GM19193 (cell line): Measurements from ENCODE around the gene VPS26A.

Source experiments
- POLR2A ChIP-seq: IDR thresholded peaks from 4 replicates; pipeline ENCODE4 v1.6.1; 2011; ENCODE audit not compliant: insufficient read depth, insufficient read length; ENCODE audit errors: extremely low read depth

The VPS26A gene

GRCh38 chr10:69097729-69098128 lies 26.2 kb upstream of the VPS26A start:
- no peak for TF ChIP-seq POLR2A

GRCh38 chr10:69100136-69100872 lies 23.7 kb upstream of the VPS26A start:
- peak; percentile 24 for TF ChIP-seq POLR2A

- TF ChIP-seq POLR2A, result no peak
These were observed 22.4 kb upstream of the VPS26A start for GRCh38 chr10:69101451-69102095.

GRCh38 chr10:69102440-69102839 lies 21.5 kb upstream of the VPS26A start:
- TF ChIP-seq POLR2A, result no peak

GRCh38 chr10:69103784-69104183 lies 20.2 kb upstream of the VPS26A start:
- TF ChIP-seq POLR2A, result peak; percentile 29

- TF ChIP-seq POLR2A, result no peak
These were observed 18.8 kb upstream of the VPS26A start for GRCh38 chr10:69104994-69105790.

- TF ChIP-seq POLR2A, result no peak
These were observed 16.8 kb upstream of the VPS26A start for GRCh38 chr10:69107176-69107490.

GRCh38 chr10:69107699-69108098 lies 16.3 kb upstream of the VPS26A start:
- TF ChIP-seq POLR2A, result no peak

- no peak for TF ChIP-seq POLR2A
These were observed 4.1 kb upstream of the VPS26A start for GRCh38 chr10:69119896-69120295.

- no peak for TF ChIP-seq POLR2A
These were observed 652 bp upstream of the VPS26A start for GRCh38 chr10:69123306-69123746.

- TF ChIP-seq POLR2A, result no peak
These were observed 738 bp downstream of the VPS26A start for GRCh38 chr10:69124563-69125268.

- no peak for TF ChIP-seq POLR2A
These were observed 1.6 kb downstream of the VPS26A start for GRCh38 chr10:69125554-69125953.

GRCh38 chr10:69130251-69130650 lies 6.3 kb downstream of the VPS26A start:
- no peak for TF ChIP-seq POLR2A

GRCh38 chr10:69139961-69140360 lies 16.0 kb downstream of the VPS26A start:
- TF ChIP-seq POLR2A, result no peak

- no peak for TF ChIP-seq POLR2A
These were observed 17.3 kb downstream of the VPS26A start for GRCh38 chr10:69141304-69141703.

GRCh38 chr10:69142983-69143382 lies 19.0 kb downstream of the VPS26A start:
- TF ChIP-seq POLR2A, result no peak

- no peak for TF ChIP-seq POLR2A
These were observed 21.4 kb downstream of the VPS26A start for GRCh38 chr10:69145329-69145728.
